ENCODE data around the gene POLR1C.
"Not testable (repeated sequence)": the region's sequence is repeated elsewhere in the genome, so short reads cannot be mapped to it uniquely, and the experiment has no call there.

Gene POLR1C

DNA sequence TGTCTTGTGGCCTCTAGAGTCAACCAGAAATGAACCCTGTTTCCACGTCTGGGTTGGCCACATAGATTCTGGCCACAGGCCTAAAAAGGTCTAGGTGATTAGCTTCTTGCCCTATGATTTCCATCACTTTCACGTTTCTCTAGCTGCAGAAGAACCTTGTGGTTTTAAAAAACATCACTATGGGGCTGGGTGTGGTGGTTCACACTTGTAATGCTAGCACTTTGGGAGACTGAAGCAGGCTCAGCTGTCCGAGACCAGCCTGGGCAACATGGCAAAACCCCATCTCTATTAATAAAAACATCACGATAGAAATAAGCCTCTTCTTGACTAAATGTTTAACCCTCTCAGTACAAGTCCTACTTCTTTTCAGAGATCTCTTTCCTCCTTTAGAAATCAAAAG, 27.6 kb downstream of the POLR1C start:
- TF ChIP-seq, protein P1, sequence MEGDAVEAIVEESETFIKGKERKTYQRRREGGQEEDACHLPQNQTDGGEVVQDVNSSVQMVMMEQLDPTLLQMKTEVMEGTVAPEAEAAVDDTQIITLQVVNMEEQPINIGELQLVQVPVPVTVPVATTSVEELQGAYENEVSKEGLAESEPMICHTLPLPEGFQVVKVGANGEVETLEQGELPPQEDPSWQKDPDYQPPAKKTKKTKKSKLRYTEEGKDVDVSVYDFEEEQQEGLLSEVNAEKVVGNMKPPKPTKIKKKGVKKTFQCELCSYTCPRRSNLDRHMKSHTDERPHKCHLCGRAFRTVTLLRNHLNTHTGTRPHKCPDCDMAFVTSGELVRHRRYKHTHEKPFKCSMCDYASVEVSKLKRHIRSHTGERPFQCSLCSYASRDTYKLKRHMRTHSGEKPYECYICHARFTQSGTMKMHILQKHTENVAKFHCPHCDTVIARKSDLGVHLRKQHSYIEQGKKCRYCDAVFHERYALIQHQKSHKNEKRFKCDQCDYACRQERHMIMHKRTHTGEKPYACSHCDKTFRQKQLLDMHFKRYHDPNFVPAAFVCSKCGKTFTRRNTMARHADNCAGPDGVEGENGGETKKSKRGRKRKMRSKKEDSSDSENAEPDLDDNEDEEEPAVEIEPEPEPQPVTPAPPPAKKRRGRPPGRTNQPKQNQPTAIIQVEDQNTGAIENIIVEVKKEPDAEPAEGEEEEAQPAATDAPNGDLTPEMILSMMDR (IDR thresholded peaks at IDR 0.05; ENCODE audit: insufficient read depth, missing control alignments): no peak
- FAIRE-seq: no peak
- no peak for DNase-seq (ENCODE audit: insufficient read length, low spot score)

DNA sequence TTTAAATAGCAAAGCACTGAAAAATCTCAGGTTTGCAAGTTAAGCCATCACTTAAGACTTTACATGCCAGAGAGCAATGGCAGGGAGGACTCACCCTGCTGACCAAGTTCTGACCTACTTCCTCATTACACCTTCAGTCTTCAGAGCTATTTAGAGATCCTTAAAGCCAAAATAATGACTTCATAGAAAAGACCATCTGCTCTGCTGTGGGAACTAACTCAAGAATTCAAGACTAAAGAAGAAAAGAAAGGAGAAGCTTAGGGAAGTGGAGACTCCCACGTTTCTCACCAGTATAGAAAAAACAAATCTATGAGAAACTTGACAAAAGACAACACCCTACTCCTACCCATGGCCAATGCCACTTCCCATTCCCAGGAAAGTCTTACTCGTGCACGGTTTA, 30.3 kb downstream of the POLR1C start:
- DNase-seq (ENCODE audit: insufficient read length, low spot score): no peak
- no peak for FAIRE-seq
- TF ChIP-seq, protein P1 (IDR thresholded peaks at IDR 0.05; ENCODE audit: insufficient read depth, missing control alignments): no peak

DNA sequence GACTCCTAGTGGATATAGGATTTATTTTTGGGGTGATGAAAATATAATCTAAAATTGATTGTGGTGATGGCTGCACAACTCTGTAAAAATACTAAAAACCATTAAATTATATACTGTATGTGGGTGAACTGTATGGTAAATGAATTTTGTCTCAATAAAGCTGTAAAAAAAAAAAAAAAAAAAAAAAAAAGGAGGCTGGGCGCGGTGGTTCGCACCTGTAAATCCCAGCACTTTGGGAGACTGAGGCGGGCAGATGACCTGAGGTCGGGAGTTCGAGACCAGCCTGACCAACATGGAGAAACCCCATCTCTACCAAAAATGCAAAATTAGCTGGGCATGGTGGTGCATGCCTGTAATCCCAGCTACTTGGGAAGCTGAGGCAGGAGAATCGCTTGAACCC, 40.7 kb downstream of the POLR1C start:
- FAIRE-seq: not testable (repeated sequence)

DNA sequence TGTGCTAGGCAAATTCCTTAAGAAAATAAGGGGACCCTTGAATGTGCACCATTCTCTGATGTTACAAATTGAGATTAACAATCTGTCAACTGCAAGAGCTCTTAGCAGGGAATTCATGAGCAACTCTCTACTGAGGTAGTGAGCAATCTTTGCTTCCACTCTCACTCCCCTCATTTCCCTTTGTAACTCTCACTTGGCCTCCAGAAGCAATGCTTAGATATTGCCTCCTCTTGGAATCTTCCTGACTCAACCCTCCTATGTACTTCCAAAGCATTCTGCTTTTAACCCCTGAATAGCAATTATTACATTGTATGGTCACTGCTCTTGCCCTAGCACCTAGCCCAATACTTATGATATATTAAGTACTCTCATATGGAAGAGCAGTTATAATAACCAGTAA, 42.4 kb downstream of the POLR1C start:
- TF ChIP-seq, protein P1 (IDR thresholded peaks at IDR 0.05; ENCODE audit: insufficient read depth, missing control alignments): no peak
- no peak for FAIRE-seq
- DNase-seq (ENCODE audit: insufficient read length, low spot score): no peak

More for the DNA sequence above, 40.7 kb downstream of the POLR1C start:
- not testable (repeated sequence) for DNase-seq (ENCODE audit: insufficient read length, low spot score)

DNA sequence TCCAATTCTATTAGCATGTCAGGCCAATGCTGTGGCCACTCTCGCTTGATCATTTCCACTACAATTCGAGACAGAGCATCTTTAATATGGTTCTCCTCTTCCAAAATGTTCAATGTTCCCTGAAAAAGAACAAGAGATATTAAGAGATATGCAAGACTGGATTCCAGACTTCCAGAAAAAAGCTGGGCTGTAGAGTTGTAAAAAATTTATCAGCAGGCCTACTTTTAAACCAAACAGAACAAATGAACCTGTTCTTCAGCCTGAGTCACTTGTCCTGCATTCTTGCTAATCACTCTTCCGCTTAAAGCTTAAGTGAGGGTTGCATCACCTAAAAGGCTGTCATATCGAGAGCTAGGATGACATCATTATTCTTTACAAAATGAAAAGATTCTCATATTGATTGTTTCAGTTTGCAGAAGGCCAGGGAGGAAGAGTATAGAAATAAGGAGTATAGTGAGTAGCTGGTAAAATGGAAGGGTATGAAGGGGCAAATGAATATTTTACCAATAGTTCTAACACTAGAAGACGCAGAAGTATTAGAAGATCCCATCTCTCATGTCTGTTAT, 54.1 kb downstream of the POLR1C start:
- FAIRE-seq (no peak), DNase-seq (ENCODE audit: insufficient read length, low spot score) (no peak)
- TF ChIP-seq, protein P1 (IDR thresholded peaks at IDR 0.05; ENCODE audit: insufficient read depth, missing control alignments): no peak

Measured in D721Med (cell line).